ENCODE data around the gene ZFAND3.

ZFAND3 gene

GRCh38 chr6:37866590-37867507, 47.3 kb downstream of the ZFAND3 start:
- in situ Hi-C loops (cut with MboI; ENCODE audit: low sequenced_read_pairs, unreplicated experiment), result no loop called here
- TF ChIP-seq CTCF (IDR thresholded peaks at IDR 0.05; ENCODE audit: borderline replicate concordance, control extremely low read depth, extremely low read depth, insufficient read depth, missing control alignments), result no peak
- DNase-seq (ENCODE audit: low spot score), result no peak

- in situ Hi-C loops (cut with MboI; ENCODE audit: low sequenced_read_pairs, unreplicated experiment), result no loop called here
- DNase-seq (ENCODE audit: low spot score), result peak; percentile 32
- no peak for TF ChIP-seq CTCF (IDR thresholded peaks at IDR 0.05; ENCODE audit: borderline replicate concordance, control extremely low read depth, extremely low read depth, insufficient read depth, missing control alignments)
Measured at GRCh38 chr6:37867756-37868446, 48.4 kb downstream of the ZFAND3 start.

GRCh38 chr6:37868447-37868825, 48.9 kb downstream of the ZFAND3 start:
- no peak for TF ChIP-seq CTCF (IDR thresholded peaks at IDR 0.05; ENCODE audit: borderline replicate concordance, control extremely low read depth, extremely low read depth, insufficient read depth, missing control alignments)
- no peak for DNase-seq (ENCODE audit: low spot score)
- in situ Hi-C loops (cut with MboI; ENCODE audit: low sequenced_read_pairs, unreplicated experiment), result no loop called here

- in situ Hi-C loops (cut with MboI; ENCODE audit: low sequenced_read_pairs, unreplicated experiment), result no loop called here
- DNase-seq (ENCODE audit: low spot score), result no peak
- no peak for TF ChIP-seq CTCF (IDR thresholded peaks at IDR 0.05; ENCODE audit: borderline replicate concordance, control extremely low read depth, extremely low read depth, insufficient read depth, missing control alignments)
Measured at GRCh38 chr6:37871616-37872372, 52.3 kb downstream of the ZFAND3 start.

GRCh38 chr6:37872373-37872745, 52.8 kb downstream of the ZFAND3 start:
- no peak for TF ChIP-seq CTCF (IDR thresholded peaks at IDR 0.05; ENCODE audit: borderline replicate concordance, control extremely low read depth, extremely low read depth, insufficient read depth, missing control alignments)
- in situ Hi-C loops (cut with MboI; ENCODE audit: low sequenced_read_pairs, unreplicated experiment), result no loop called here

GRCh38 chr6:37874726-37875125, 55.2 kb downstream of the ZFAND3 start:
- in situ Hi-C loops (cut with MboI; ENCODE audit: low sequenced_read_pairs, unreplicated experiment), result no loop called here
- TF ChIP-seq CTCF (IDR thresholded peaks at IDR 0.05; ENCODE audit: borderline replicate concordance, control extremely low read depth, extremely low read depth, insufficient read depth, missing control alignments), result no peak
- no peak for DNase-seq (ENCODE audit: low spot score)

More at GRCh38 chr6:37872373-37872745, 52.8 kb downstream of the ZFAND3 start:
- no peak for DNase-seq (ENCODE audit: low spot score)

Data from GM13976 (cell line).